DMS 273 (cell line): ENCODE data around the gene SIRT3.
A peak's percentile ranks its signal among the peaks of the same experiment; 100 is the strongest.
"Not testable (repeated sequence)": the region's sequence is repeated elsewhere in the genome, so short reads cannot be mapped to it uniquely, and the experiment has no call there.

Experiments
- DNase-seq: peaks from one replicate; lab custom pipeline; 2025; ENCODE audit not compliant: unreplicated experiment; lab: John Stamatoyannopoulos, UW

SIRT3 gene

DNA sequence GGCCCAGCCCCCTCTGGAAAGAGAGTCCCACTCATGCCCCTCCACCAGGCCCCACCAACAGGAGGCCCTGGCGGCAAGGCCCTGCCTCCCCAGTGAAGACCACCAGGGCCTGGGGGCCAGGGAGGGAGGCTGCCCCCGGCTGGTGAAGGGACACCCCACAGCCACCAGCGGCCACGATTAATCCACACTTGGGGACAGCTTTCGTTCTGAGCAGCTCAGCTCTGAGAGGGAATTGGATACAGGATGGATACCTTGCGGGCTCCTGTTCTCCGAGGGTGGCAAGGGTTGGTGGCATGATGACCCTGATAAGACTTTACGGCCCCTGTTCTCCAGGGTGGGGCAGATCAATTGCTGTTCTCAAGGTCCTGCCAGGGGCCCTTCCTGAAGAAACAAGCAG lies 35.2 kb upstream of the SIRT3 start:
- no peak for DNase-seq

DNA sequence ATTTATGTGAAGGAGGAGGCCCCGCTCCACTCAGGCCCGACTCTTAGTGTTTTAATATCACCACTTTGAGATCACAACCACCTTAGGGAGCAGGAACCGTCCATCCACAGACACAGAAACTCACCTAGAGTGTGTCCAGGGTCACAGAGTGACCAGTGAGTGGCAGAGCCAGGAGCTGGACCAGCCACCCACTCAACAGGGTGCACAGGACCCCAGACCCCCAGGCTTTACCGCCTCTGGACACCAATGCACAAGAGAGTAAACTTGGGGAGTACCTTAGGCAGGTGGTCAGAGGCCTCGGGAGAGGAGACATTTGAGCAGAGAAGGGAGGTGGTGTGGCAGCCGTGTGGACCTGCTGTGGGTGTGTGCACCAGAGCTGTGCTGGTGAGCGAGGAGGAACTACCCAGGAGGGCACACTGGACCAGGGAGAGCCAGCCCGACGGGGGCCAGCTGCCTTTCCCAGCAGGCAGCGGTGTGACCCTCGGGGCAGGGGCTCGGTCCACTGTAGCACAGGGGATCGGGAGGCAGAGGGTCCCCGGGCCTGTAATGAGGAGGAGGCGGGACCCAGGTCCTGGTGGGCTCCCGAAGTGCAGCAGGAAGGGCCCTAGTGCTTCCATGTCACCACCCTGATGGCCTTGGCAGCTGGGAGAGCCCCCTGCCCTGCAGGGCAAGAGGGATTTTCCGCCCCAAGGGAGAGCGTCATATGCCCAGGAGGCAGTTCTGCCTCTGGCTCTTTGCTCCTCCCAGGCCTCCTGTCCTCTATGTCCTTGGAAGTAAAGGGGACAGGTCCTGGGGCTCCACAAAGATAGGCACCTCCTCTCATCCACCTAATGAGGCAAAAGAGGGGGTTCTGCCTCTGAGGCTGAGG lies 34.5 kb upstream of the SIRT3 start:
- no peak for DNase-seq

DNA sequence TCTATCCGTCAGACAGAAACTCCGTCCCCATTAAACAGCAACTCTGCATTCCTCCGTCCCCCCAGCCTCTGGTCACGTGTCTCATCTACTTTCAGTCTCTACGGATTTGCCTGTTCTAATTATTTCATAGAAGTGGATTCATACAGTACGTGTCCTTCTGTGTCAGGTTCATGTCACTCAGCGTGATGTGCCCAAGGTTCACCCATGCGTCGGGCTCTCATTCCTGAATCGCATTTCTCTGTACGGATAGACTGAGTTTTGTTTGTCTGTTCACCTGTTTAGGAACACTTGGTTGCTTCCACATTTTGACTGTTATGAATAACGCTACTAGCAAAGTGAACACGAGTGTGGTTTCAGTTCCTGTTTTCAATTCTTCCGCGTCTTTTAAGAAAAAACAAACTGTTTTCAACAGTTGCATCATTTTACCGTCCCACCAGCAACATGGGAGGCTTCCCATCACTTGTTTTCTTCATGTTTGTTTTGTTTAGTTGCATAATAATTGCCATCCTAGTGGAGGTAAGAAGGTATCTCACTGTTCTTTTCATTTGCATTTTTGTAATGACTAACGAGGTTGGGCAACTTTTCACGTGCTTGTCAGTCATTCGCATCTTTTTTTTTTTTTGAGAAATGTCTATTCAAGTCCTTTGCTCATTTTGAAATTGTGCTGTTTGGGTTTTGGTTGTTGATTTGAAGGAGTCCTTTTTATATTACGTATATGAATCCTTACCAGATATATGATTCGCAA lies 33.2 kb upstream of the SIRT3 start:
- DNase-seq, result no peak

DNA sequence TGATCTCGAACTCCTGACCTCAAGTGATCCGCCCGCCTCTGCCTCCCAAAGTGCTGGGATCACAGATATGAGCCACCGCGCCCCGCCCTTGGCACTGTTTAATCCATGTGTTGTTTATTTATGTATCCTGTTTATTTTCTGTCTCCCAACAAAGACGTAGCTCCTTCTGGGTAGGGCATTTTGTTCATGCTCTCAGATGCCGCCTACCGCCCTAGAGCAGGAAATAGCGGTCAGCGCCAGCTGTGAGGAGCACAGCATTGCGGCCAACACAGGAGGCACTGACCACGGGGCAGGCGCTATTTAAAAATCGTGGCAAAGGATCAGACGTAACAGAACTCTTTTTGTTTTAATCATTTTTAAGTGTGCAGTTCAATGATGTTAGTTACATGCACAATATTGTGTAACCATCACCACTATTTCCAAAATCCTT lies 32.6 kb upstream of the SIRT3 start:
- DNase-seq, result not testable (repeated sequence)

- DNase-seq, result no peak
These were observed 31.4 kb upstream of the SIRT3 start for GRCh38 chr11:267491-267994.

DNA sequence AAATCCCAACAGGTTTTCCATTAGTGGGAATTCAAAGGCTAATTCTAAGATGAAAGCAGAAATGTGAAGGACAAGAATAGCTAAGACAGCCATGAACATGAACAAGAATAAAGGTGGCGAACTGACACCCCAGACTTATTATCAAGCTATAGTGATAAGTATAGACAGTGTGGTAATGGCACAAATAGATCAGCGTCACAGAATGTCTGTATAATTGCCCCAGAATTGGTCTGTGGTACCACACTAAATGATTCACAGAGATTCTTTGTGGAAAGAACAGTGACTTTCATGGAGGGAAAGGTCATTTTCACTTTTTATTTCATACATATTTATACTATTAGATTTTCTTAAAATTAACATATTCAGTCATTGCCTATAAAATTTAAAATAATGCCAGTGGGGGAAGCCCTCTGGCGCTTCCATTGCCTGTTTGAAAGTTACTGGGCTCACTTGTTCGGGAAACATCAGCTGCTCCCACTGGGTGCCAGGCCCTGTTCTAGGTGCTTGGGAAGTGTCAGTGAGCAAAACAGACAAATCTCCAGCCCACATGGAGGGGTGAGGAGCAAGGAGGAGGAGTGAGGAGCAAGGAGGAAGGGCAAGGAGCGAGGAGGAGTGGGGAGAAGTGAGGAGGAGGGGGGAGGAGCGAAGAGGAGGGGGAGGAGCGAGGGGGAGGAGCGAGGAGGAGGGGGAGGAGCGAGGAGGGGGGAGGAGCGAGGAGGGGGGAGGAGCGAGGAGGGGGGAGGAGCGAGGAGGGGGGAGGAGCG lies 30.7 kb upstream of the SIRT3 start:
- DNase-seq, result no peak

- DNase-seq, result no peak
These were observed 25.5 kb upstream of the SIRT3 start for GRCh38 chr11:261624-262023.

GRCh38 chr11:259413-259812 lies 23.3 kb upstream of the SIRT3 start:
- no peak for DNase-seq

- no peak for DNase-seq
These were observed 21.8 kb upstream of the SIRT3 start for GRCh38 chr11:257766-258493.

- no peak for DNase-seq
These were observed 21.0 kb upstream of the SIRT3 start for GRCh38 chr11:256952-257737.

- DNase-seq, result no peak
These were observed 19.7 kb upstream of the SIRT3 start for GRCh38 chr11:255816-256215.

DNA sequence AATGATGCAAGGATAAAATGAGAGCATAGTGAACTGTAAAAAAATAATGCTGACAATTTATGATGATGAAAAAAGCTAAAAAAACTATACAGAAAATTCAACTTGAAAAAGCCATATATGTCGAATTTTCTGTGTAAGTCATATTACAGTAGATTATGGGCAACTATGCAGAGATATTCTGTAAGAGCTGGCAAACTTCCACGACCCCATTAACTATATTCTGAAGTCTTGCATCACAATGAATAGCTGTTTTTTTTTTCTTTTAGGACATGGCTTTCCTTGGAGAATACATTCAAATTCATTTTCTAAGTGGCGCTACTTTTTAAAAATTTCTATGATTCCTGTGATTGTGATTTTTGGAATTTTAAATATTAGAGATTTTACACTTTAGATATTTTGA lies 19.0 kb upstream of the SIRT3 start:
- no peak for DNase-seq

GRCh38 chr11:253886-254270 lies 17.7 kb upstream of the SIRT3 start:
- DNase-seq, result no peak

DNA sequence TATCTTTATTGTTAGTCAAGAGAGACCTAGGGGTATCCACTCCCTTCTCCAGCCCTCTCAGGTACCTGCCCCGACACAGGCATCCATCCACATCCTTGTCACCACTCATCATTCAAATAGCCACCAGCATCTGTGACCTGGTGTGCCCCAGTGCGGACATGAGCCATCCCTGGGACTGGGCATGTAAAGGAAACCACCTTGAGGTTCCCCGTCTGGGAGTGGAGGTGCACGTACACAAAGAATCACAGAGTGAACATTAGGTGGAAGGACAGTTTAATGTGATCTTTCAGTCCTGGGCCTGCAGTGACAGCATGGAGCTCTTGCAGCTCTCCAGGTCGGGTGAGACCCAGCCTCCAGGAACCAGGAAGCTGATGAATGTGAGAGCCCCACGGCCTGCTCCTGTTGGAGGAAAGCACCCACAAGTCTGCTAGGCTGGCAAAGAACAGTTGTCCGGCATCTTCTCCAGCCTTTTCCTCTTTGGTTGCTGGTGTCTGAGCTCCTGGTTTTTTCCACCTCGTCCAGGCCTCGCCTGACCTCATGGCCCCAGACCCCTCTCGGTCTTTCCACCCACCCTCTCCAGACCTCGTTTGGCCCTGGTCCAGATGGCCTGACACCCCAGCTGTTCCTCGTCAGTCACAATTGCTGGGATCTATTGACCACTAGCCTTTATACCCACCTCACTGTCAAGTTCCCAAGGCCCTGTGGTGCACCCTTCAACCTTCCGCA lies 17.2 kb upstream of the SIRT3 start:
- DNase-seq, result no peak

DNA sequence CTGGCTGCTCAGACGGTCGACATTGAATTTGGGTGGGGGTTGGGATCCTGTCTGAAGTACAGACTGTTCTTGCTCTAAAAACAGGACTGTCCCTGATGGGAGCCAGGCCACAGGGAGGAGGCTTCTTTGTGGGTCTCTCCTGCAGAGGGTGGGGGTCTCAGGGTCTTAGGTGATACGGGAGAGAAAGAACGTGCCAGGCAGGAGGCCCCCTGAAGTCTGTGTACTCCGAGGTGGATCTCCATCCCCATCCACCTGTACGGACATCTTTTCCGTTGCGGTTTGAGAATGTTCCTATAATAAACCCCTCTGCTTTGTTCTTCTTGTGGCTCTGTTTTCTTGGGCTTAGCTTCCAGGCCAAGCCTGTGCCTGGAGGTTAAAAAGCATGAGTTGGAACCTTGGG lies 16.5 kb upstream of the SIRT3 start:
- DNase-seq, result no peak

GRCh38 chr11:251550-251949 lies 15.4 kb upstream of the SIRT3 start:
- DNase-seq, result no peak

DNA sequence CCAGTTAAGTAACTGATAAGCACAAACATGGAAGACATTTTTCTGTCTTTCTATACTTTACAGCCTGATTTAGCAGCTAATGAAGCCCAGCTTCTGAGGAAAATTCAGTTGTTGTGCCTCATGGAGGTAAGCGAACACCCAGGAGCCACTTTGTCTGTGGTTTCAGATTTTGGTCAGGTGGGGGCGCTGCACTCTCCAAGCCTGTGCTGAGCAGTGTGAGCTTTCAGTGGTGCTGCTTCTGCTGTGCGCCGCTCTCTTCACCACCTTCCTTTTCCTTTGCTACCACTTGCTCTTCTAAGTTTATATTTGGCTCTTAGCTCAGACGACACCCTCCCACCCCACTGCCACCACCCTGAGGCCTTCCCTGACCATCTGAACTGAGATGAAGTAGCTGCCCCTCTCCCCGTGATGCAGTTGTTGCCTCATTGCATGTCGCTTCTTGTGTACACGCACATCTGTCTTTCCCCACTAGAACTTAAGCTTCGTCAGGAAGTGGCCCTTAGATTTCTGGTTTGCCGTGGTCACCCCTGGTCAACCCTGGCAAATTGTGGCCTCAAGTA lies 14.7 kb upstream of the SIRT3 start:
- DNase-seq, result peak; percentile 49

DNA sequence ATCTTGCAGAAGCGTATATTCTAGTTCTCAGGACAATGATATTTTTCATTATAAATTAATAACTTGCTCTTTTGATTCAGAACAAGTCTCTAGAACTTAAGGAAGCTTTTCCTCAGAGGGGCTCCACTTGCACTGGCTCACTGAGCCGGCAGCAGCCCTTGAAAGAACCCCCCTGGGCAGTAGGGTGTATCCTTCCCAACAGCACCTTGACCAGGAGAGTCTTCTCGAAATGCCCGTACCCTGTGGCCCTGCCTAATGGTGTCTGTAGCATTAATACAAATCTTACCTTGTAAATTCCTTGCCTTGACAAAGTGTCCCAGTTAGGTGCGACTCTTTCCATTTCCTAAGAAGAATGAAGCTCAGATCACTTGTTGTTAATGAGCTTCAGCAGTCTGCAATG lies 14.1 kb upstream of the SIRT3 start:
- no peak for DNase-seq

DNA sequence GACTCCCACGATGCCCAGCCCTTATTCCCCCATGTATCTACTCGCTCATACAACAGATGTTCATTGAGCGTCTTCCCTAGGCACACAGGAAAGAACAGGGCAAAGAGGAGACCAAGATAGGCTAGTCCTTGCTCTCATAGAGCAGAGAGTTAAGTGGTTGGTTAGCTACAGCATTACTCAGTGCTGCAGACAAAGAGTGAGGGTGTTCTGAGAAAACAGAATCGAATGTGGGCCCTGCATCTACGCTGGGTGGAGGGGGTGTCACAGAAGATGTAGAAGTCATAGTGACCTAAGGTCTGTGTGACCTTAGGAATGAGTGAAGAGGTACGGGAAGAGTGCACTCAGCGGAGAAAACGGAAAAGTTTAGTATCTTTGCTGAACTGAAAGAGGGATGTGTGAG lies 12.9 kb upstream of the SIRT3 start:
- DNase-seq, result no peak
